22Rv1 (cell line): ENCODE data around the gene SLC9A9.

ENCODE experiments used
- H3K27ac ChIP-seq: fragments of 450-650 bp; 2 replicates; pipeline ENCODE4 v1.5.1; 2017
- ZFX ChIP-seq: fragments of 450-650 bp; IDR thresholded peaks from 2 replicates; pipeline ENCODE4 v1.6.1; 2017; ENCODE audit warnings: antibody characterized with exemption, borderline replicate concordance
- TF ChIP-seq, protein P1 (sequence below): fragments of 450-650 bp; IDR thresholded peaks from 2 replicates; pipeline ENCODE4 v1.5.1; 2017; ENCODE audit warnings: mild to moderate bottlenecking

Gene SLC9A9

DNA sequence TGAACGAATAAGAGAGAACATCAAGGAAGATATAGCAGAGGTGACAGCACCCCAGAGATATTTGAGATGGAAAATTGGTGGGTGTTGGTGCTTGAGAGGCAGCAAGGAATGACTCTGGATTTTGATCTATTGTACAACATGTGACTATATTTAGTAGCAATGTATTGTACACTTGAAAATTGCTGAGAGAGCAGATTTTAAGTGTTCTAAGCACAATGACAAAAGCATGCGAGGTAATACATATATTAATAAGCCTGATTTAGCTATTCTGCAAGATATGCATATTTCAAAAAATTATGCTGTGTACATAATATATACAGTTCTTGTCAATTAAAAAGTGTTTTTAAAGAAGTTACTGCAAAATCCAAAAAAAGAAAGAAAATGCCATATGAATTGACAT lies 194.3 kb downstream of the SLC9A9 start:
- TF ChIP-seq ZFX = no peak
- TF ChIP-seq, protein P1, sequence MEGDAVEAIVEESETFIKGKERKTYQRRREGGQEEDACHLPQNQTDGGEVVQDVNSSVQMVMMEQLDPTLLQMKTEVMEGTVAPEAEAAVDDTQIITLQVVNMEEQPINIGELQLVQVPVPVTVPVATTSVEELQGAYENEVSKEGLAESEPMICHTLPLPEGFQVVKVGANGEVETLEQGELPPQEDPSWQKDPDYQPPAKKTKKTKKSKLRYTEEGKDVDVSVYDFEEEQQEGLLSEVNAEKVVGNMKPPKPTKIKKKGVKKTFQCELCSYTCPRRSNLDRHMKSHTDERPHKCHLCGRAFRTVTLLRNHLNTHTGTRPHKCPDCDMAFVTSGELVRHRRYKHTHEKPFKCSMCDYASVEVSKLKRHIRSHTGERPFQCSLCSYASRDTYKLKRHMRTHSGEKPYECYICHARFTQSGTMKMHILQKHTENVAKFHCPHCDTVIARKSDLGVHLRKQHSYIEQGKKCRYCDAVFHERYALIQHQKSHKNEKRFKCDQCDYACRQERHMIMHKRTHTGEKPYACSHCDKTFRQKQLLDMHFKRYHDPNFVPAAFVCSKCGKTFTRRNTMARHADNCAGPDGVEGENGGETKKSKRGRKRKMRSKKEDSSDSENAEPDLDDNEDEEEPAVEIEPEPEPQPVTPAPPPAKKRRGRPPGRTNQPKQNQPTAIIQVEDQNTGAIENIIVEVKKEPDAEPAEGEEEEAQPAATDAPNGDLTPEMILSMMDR = no peak
- no peak overlapping the region for H3K27ac ChIP-seq

DNA sequence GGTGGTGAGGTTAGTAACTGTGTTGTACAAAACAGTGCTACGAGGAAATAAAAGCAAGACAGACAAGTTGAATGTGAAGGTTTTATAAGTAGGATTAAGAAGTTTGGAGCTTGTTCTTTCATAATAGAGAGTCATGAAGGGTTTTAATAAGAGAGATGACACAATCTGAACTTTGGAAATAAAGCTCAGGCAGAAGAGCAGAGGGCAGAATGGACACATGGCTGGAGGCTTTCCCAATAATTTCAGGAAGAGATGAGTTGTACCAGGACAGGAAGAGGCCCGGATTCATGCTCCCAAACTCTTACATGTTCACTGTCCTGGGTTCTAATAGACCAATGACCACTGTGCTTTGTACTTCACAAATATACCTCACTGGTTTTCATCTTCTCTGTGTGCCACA lies 194.8 kb downstream of the SLC9A9 start:
- no peak overlapping the region for H3K27ac ChIP-seq

DNA sequence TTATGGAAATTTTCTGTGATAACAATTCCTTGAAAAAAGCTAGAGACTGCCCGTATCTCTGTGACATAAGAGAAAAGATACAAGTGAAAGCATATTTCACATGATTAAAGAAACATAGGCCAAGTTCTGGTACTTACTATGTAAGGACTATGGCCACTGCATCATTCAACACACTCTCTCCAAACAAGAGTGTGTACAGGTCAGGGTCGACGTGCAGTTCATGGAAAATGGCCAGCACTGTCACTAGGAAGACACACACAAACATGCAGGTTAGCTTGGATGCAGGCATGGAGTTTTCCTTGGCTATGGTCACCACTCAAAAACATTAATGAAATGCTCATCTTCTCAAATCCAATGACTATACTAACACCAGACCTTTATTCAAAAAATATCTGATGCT lies 196.2 kb downstream of the SLC9A9 start:
- TF ChIP-seq ZFX = no peak
- TF ChIP-seq, protein P1 = no peak
- no peak overlapping the region for H3K27ac ChIP-seq

More for the DNA sequence above, 194.8 kb downstream of the SLC9A9 start:
- TF ChIP-seq, protein P1 = no peak
- TF ChIP-seq ZFX = no peak

DNA sequence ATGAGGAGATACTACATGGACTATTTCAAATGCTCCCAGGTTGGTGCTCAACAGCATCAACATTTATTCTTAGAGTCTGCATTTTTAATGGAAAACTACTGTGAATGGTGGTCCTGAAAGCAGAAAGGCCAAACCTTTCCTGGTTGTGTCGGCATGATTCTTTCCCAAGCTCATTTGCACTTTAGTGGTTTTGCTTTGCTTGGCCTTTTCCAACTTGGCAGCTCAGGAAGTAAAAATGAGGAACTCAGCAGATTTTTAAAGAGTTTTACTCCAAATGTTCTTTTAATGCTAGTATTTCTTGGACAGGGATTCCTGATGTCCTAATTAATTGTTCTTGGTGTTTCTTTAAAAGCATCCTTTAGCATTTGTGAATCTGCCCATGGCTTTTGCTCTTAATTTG lies 197.4 kb downstream of the SLC9A9 start:
- H3K27ac ChIP-seq = no peak overlapping the region
- no peak for TF ChIP-seq ZFX
- TF ChIP-seq, protein P1 = no peak

DNA sequence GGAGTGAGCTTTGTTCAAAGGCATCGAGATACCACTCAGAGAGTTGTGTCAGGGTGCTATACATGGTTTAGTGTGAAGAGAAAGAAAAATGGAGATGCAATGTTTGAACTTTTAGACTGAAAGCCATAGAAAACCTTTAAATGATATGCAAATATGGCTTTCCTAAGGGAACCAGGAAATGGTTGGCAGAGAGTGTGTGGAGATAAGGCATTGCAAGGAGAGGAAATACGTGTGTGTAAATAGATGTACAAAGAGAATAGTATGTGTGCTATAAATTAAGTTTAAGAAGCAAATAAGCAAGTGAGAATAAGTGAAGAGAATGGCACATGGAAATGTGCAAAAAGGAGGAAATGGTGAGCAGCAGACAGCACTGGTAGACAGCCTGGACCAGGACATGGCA lies 198.1 kb downstream of the SLC9A9 start:
- no peak for TF ChIP-seq ZFX
- TF ChIP-seq, protein P1 = no peak
- no peak overlapping the region for H3K27ac ChIP-seq

DNA sequence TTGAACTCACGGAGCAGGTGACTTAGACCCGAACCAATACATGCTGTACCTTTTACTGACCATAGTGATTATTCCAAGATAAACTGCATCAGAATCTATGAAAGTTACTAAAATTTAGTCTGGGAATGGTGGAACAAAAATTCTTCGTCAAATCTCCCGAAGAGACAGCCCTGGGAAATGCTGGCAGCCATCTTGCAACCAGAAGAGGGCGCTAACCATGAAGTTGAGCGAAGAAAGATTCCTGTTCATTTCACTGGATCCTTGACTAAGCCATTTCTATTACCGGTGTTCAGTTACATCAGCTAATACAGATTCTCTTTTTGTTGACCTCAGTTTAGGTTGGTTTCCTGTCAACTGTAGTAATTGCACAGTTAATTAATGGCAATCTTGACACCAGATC lies 199.6 kb downstream of the SLC9A9 start:
- no peak overlapping the region for H3K27ac ChIP-seq
- TF ChIP-seq, protein P1 = peak; percentile 61
- TF ChIP-seq ZFX = no peak

DNA sequence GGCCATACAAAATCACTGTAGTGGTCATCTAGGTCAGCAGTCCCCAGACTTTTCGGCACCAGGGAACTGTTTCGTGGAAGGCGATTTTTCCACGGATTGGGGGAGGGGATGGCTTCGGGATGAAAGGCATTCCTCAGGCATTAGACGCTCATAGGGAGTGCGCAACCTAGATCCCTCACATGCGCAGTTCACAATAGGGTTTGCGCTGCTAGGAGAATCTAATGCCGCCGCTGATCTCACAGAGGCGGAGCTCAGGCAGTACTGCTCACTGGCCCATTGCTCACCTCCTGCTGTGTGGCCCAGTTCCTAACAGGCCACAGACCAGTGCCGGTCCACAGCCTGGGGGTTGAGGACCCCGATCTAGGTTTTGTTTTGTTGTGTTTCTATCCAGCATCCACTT lies 200.1 kb downstream of the SLC9A9 start:
- TF ChIP-seq, protein P1 = no peak
- TF ChIP-seq ZFX = no peak
- H3K27ac ChIP-seq = no peak overlapping the region
